ENCODE data around the gene PDILT. TPM values are rescaled to one million over a fixed set of nuclear protein-coding genes. Genes with fewer than 3 reads are reported as not detected.

The PDILT gene
- total and polyA plus RNA-seq, 12 donors, result not detected

DNA sequence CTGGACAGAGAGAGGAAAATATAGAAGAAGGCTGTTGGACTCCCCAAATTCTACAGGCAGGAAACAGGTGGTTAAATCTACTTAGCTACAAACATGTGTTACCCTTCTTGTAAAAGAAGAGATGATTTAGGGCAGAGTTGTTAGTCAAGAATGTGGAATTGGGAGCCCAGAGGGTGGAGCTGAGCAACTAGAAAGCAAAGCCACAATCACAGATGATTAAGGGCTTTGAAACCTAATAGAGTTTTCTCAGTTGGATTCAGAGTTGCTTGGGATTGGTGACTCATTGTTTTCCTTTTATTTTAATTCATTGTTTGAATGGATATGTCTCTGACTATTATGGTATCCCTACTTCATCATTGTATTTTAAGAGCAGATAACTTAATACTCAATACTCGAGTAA lies 11.0 kb upstream of the PDILT start:
- Histone ChIP-seq H3K4me3 (no peak overlapping the region), H3K36me3 (replicated peaks in 1 of 2) (no peaks in the 10 kb centered on the region), H3K27ac (no peak overlapping the region), H3K27me3 (no peaks in the 10 kb centered on the region), H3K9me3 (replicated peaks in 1 of 3) (no peaks in the 10 kb centered on the region), H3K4me1 (replicated peaks in 1 of 2) (no peaks in the 10 kb centered on the region)
- intact Hi-C loops (cut with DNase I), result no loop called here
- TF ChIP-seq, protein P1, sequence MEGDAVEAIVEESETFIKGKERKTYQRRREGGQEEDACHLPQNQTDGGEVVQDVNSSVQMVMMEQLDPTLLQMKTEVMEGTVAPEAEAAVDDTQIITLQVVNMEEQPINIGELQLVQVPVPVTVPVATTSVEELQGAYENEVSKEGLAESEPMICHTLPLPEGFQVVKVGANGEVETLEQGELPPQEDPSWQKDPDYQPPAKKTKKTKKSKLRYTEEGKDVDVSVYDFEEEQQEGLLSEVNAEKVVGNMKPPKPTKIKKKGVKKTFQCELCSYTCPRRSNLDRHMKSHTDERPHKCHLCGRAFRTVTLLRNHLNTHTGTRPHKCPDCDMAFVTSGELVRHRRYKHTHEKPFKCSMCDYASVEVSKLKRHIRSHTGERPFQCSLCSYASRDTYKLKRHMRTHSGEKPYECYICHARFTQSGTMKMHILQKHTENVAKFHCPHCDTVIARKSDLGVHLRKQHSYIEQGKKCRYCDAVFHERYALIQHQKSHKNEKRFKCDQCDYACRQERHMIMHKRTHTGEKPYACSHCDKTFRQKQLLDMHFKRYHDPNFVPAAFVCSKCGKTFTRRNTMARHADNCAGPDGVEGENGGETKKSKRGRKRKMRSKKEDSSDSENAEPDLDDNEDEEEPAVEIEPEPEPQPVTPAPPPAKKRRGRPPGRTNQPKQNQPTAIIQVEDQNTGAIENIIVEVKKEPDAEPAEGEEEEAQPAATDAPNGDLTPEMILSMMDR (IDR thresholded peaks at IDR 0.05), result no peak
- TF ChIP-seq POLR2A (IDR thresholded peaks at IDR 0.05), result no peak
- DNase-seq, result no peak
- 65 to 79% (median 69%) methylated on average over 1 of the region's 1 CpG for WGBS, 4 donors

DNA sequence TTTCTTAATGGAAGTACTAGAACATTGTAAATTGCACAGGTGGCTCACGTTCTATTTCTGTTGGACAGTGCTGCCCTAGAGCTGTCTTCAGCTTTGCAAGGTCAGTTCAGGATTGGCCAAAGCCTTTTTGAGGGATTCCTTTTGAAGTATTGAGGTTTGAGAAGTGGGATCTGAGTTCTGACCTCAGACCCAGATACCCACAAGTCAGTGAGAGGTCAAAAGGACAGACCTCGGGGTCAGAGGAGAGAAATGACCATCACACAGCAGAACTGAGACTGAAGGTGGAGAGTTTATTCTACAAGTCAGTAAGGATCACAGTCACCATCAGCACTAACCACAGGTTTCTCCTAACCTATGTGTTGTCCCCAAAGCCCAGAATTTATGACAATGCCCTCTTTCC lies 6.5 kb upstream of the PDILT start:
- H3K4me3 ChIP-seq, result no peak overlapping the region
- intact Hi-C loops (cut with DNase I), result no loop called here
- no peaks in the 10 kb centered on the region for H3K36me3 ChIP-seq (replicated peaks in 1 of 2)
- no peaks in the 10 kb centered on the region for H3K4me1 ChIP-seq (replicated peaks in 1 of 2)
- no peak for TF ChIP-seq POLR2A (IDR thresholded peaks at IDR 0.05)
- TF ChIP-seq, protein P1 (IDR thresholded peaks at IDR 0.05), result no peak
- H3K27ac ChIP-seq, result no peak overlapping the region
- no peaks in the 10 kb centered on the region for H3K9me3 ChIP-seq (replicated peaks in 1 of 3)
- H3K27me3 ChIP-seq, result no peaks in the 10 kb centered on the region
- DNase-seq, result no peak
- WGBS, 4 donors, result 66 to 84% (median 73%) methylated on average over 2 of the region's 2 CpGs

DNA sequence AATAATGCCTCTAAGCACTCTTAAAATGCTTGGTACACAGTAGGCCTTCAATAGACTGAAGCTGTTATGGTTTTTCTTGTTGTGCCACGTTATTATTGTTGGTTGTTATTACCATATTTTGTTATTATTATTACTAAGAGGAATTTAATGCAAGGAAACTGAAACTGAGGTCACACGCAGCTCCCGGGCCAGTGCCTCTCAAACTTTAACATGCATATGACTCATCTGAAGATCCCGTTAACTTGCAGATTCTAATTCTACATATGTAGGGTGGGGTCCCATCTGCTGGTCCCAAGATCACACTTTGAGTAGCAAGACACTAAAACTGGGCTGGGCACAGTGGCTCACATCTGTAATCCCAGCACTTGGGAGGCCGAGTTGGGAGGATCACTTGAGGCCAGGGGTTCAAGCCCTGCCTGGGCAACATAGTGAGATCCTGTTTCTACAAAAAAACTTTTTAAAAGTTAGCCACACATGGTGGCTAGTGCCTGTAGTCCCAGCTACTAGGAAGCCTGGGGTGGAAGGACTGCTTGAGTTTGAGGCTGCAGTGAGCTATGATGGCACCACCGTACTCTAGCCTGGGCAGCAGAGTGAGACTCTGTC lies 5.7 kb upstream of the PDILT start:
- intact Hi-C loops (cut with DNase I), result no loop called here
- WGBS, 4 donors, result 72 to 81% (median 77%) methylated on average over 6 of the region's 6 CpGs
- Histone ChIP-seq H3K27ac (peak overlapping the region in 2 of 5 donors; percentile 64 to 76), H3K4me3 (no peak overlapping the region), H3K36me3 (replicated peaks in 1 of 2) (no peaks in the 10 kb centered on the region), H3K4me1 (replicated peaks in 1 of 2) (no peaks in the 10 kb centered on the region), H3K9me3 (replicated peaks in 1 of 3) (no peaks in the 10 kb centered on the region), H3K27me3 (no peaks in the 10 kb centered on the region)
- peak in 2 of 7 donors; percentile 10 to 58 for DNase-seq
- TF ChIP-seq, protein P1 (IDR thresholded peaks at IDR 0.05), result no peak
- TF ChIP-seq POLR2A (IDR thresholded peaks at IDR 0.05), result no peak

DNA sequence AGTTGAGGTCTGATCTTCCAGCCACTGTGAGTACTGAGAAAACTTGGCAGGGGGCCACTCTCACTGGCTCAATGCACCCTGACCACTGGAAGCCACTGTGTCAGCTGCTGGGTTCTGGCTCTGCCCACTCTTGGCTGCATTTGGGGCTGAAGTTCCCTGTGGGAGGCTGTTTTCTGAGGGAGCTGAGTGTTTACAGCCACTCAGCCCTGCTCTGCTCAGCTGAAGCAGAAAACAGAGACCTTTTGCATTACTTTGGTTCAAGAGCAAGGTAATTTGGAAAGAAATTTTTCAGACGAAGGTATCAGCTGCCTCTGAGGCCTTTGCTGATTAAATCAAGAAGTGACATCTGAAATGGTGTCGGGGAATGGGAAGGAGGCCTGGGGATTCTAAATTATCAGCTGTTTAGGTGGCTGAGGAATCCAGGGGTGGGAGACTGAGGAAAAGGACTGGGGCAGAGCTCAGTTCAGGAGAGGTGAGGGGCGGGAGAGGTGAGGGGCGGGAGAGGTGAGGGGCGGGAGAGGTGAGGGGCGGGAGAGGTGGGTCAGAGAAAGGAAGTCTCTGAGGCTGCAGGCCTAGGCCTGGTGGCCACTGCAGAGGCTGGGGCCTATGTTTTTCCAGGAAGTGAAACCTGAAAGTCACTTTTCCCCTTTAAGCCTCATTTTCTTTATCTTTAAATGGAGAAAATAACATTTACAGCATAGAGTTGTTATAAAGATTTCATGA lies 5.0 kb upstream of the PDILT start, which contains the start of gene ACSM5:
Gene ACSM5, plus strand, starts transcription at position 137 of the 723 bp plus-strand sequence. CDS start 1,951 bp downstream, outside the sequence.
- Histone ChIP-seq H3K27ac (peak within 1 kb of the TSS in 3 of 5 donors; percentile 44 to 76 (median 64)), H3K36me3 (replicated peaks in 1 of 2) (no peaks in the 10 kb centered on the region), H3K4me3 (no peak within 1 kb of the TSS), H3K9me3 (replicated peaks in 1 of 3) (no peaks in the 10 kb centered on the region), H3K4me1 (replicated peaks in 1 of 2) (no peaks in the 10 kb centered on the region), H3K27me3 (no peaks in the 10 kb centered on the region)
- no peak for TF ChIP-seq POLR2A (IDR thresholded peaks at IDR 0.05)
- TF ChIP-seq, protein P1 (IDR thresholded peaks at IDR 0.05), result no peak
- intact Hi-C loops (cut with DNase I), result no loop called here
- DNase-seq, result peak; percentile 45 to 84 (median 63)
- WGBS, 4 donors, result 67 to 74% (median 70%) methylated on average over 6 of the region's 6 CpGs

All from adrenal gland (tissue), 12 donors.